SK-N-MC (cell line): ENCODE measurements around the gene CMTR1.

Source experiments
- EZH2 ChIP-seq: fragments of 200-600 bp; sonication (generic); IDR thresholded peaks from one replicate; pipeline ENCODE4 v1.6.1; 2017; ENCODE audit warnings: antibody characterized with exemption
- POLR2AphosphoS5 ChIP-seq: IDR thresholded peaks from 2 replicates; pipeline ENCODE4 v1.6.1; 2012; ENCODE audit warnings: mild to moderate bottlenecking, low read depth, low read length, borderline replicate concordance

- TF ChIP-seq POLR2AphosphoS5: no peak
- TF ChIP-seq EZH2: no peak
Observed at GRCh38 chr6:37492236-37492972, 59.4 kb downstream of the CMTR1 start.
